C4-2B (cell line): ENCODE results near the gene ZDHHC8.

Source experiments
- CTCF ChIP-seq: fragments of 450-650 bp; conservative IDR thresholded peaks from 2 replicates; pipeline ENCODE4 v1.5.1; 2017; ENCODE audit warnings: mild to moderate bottlenecking
- ZFX ChIP-seq: fragments of 450-650 bp; IDR thresholded peaks from 2 replicates; pipeline ENCODE4 v1.6.1; 2017

GRCh38 chr22:20137671-20138416 lies 6.2 kb downstream of the ZDHHC8 start:
- TF ChIP-seq CTCF (no peak), ZFX (no peak)
